ENCODE data around the gene VEGFA. TPM values are rescaled to one million over a fixed set of nuclear protein-coding genes. Genes with fewer than 3 reads are reported as not detected.

Gene VEGFA
- total RNA-seq, 1 experiment from 2014 or later: 174 TPM

- H3K27me3 ChIP-seq (replicated peaks; ENCODE audit: control insufficient read depth, insufficient read depth, low read length): no peaks in the 10 kb centered on the region
- peaks cover 27% of the 10 kb centered on the region for H3K4me1 ChIP-seq
- ChIA-PET POLR2A (no interaction called here), CTCF (interaction anchor here (0.7 kb wide), 1 partner anchor 53 kb away, joined by 3 read pairs; no protein-coding TSS in a partner anchor)
- no peak for TF ChIP-seq CTCF (IDR thresholded peaks at IDR 0.05; ENCODE audit: insufficient read depth in 1 of 2, low read depth in 1 of 2, low read length in 1 of 2, severe bottlenecking in 1 of 2, unreplicated experiment in 1 of 2)
- peaks cover 100% of the 10 kb centered on the region for H3K36me3 Mint-ChIP-seq (ENCODE audit: insufficient read depth, unreplicated experiment)
- H3K9me3 Mint-ChIP-seq (ENCODE audit: unreplicated experiment): no peaks in the 10 kb centered on the region
- H3K4me3 ChIP-seq (ENCODE audit: low read depth, low read length): no peak overlapping the region
- no peaks in the 10 kb centered on the region for H3K27me3 Mint-ChIP-seq (ENCODE audit: insufficient read depth, unreplicated experiment)
- peaks cover 34% of the 10 kb centered on the region for H3K36me3 ChIP-seq (ENCODE audit: control insufficient read depth, insufficient read depth, low read length)
- H3K27ac Mint-ChIP-seq (ENCODE audit: unreplicated experiment): no peak overlapping the region
- peaks cover 12% of the 10 kb centered on the region for H3K4me1 Mint-ChIP-seq (ENCODE audit: low read depth, unreplicated experiment)
- intact Hi-C loops (cut with micrococcal nuclease; ENCODE audit: unreplicated experiment): no loop called here
- no peaks in the 10 kb centered on the region for H3K9me3 ChIP-seq
- H3K4me3 Mint-ChIP-seq (ENCODE audit: unreplicated experiment): no peak overlapping the region
- no TSS peak for BruUV-seq (replicated peaks)
- DNase-seq: no peak
These were observed 7.1 kb downstream of the VEGFA start for GRCh38 chr6:43776799-43777776.

GRCh38 chr6:43778131-43778855 lies 8.3 kb downstream of the VEGFA start:
- no peak for TF ChIP-seq CTCF (IDR thresholded peaks at IDR 0.05; ENCODE audit: insufficient read depth in 1 of 2, low read depth in 1 of 2, low read length in 1 of 2, severe bottlenecking in 1 of 2, unreplicated experiment in 1 of 2)
- H3K27me3 ChIP-seq (replicated peaks; ENCODE audit: control insufficient read depth, insufficient read depth, low read length): no peaks in the 10 kb centered on the region
- no peak overlapping the region for H3K27ac Mint-ChIP-seq (ENCODE audit: unreplicated experiment)
- no peak for DNase-seq
- no peaks in the 10 kb centered on the region for H3K27me3 Mint-ChIP-seq (ENCODE audit: insufficient read depth, unreplicated experiment)
- H3K4me1 Mint-ChIP-seq (ENCODE audit: low read depth, unreplicated experiment): peaks cover 10% of the 10 kb centered on the region
- H3K36me3 ChIP-seq (ENCODE audit: control insufficient read depth, insufficient read depth, low read length): peaks cover 27% of the 10 kb centered on the region
- H3K4me1 ChIP-seq: peaks cover 22% of the 10 kb centered on the region
- H3K9me3 Mint-ChIP-seq (ENCODE audit: unreplicated experiment): no peaks in the 10 kb centered on the region
- H3K4me3 Mint-ChIP-seq (ENCODE audit: unreplicated experiment): no peak overlapping the region
- intact Hi-C loops (cut with micrococcal nuclease; ENCODE audit: unreplicated experiment): no loop called here
- H3K36me3 Mint-ChIP-seq (ENCODE audit: insufficient read depth, unreplicated experiment): peaks cover 100% of the 10 kb centered on the region
- ChIA-PET CTCF (no interaction called here), POLR2A (interaction anchor here (1.0 kb wide), 1 partner anchor 9 kb away, joined by 4 read pairs; the partner anchor contains the start of gene VEGFA)
- no peak overlapping the region for H3K4me3 ChIP-seq (ENCODE audit: low read depth, low read length)
- BruUV-seq (replicated peaks): no TSS peak
- no peaks in the 10 kb centered on the region for H3K9me3 ChIP-seq

Measured in Caco-2 (cell line).